Measurements from ENCODE around the gene NFIA. TPM values are rescaled to one million over a fixed set of nuclear protein-coding genes. Genes with fewer than 3 reads are reported as not detected.

The NFIA gene
- total and polyA plus RNA-seq, 2 of the 13 experiments (the other 11 are each of a cell fraction or from before 2014, with no cell fraction given), result 14.7 to 28.5 TPM

GRCh38 chr1:61049850-61050540 lies 32.4 kb upstream of the NFIA start (continued):
- TF ChIP-seq ZSCAN5A (CRISPR knock-in tag; IDR thresholded peaks at IDR 0.05; ENCODE audit: borderline replicate concordance), result no peak; the same call in 1 of the 2 replicates
- TF ChIP-seq ATF1 (CRISPR knock-in tag; IDR thresholded peaks at IDR 0.05), result no peak
- no peak for TF ChIP-seq NFATC3 (CRISPR knock-in tag; IDR thresholded peaks at IDR 0.05)
- peak; percentile 29; the same call in 1 of the 2 replicates for TF ChIP-seq KDM5B (CRISPR knock-in tag; IDR thresholded peaks at IDR 0.05; ENCODE audit: borderline replicate concordance)
- no peak for TF ChIP-seq KDM6A (CRISPR knock-in tag; IDR thresholded peaks at IDR 0.05; ENCODE audit: low read depth)
- TF ChIP-seq ZKSCAN1 (IDR thresholded peaks at IDR 0.05; ENCODE audit: low read length), result no peak
- TF ChIP-seq ZNF766 (CRISPR knock-in tag; IDR thresholded peaks at IDR 0.05; ENCODE audit: borderline replicate concordance), result no peak; the same call in 1 of the 2 replicates
- TF ChIP-seq PHF5A (CRISPR knock-in tag; IDR thresholded peaks at IDR 0.05; ENCODE audit: low read depth, unreplicated experiment), result no peak
- no peak for TF ChIP-seq SNAI1 (CRISPR knock-in tag; IDR thresholded peaks at IDR 0.05; ENCODE audit: borderline replicate concordance)
- peak; percentile 28 for TF ChIP-seq FOXA3 (CRISPR knock-in tag; IDR thresholded peaks at IDR 0.05)
- TF ChIP-seq ZNF891 (CRISPR knock-in tag; IDR thresholded peaks at IDR 0.05), result 0 out of 2 replicates have a peak, but pooled peaks have one; percentile 70
- peak; percentile 68 for TF ChIP-seq ZBTB14 (CRISPR knock-in tag; IDR thresholded peaks at IDR 0.05)
- TF ChIP-seq NFIC (IDR thresholded peaks at IDR 0.05; ENCODE audit: low read length), result no peak
- TF ChIP-seq IKZF1 (IDR thresholded peaks at IDR 0.05), result no peak
- peak; percentile 19; the same call in 1 of the 2 replicates for TF ChIP-seq HDAC2 (CRISPR knock-in tag; IDR thresholded peaks at IDR 0.05)
- TF ChIP-seq MBNL3 (CRISPR knock-in tag; conservative IDR thresholded peaks at IDR 0.05), result no peak
- no peak for TF ChIP-seq ZBTB42 (CRISPR knock-in tag; IDR thresholded peaks at IDR 0.05)
- TF ChIP-seq PHF20 (CRISPR knock-in tag; IDR thresholded peaks at IDR 0.05), result no peak
- no peak for TF ChIP-seq HOXA5 (CRISPR knock-in tag; IDR thresholded peaks at IDR 0.05)
- TF ChIP-seq ZBTB25 (CRISPR knock-in tag; IDR thresholded peaks at IDR 0.05), result 0 out of 2 replicates have a peak, but pooled peaks have one; percentile 42
- TF ChIP-seq GABPB1 (CRISPR knock-in tag; IDR thresholded peaks at IDR 0.05), result peak; percentile 62
- 0 out of 2 replicates have a peak, but pooled peaks have one; percentile 28 for TF ChIP-seq ZSCAN21 (CRISPR knock-in tag; IDR thresholded peaks at IDR 0.05; ENCODE audit: borderline replicate concordance)
- no peak for TF ChIP-seq ZNF260 (CRISPR knock-in tag; IDR thresholded peaks at IDR 0.05; ENCODE audit: borderline replicate concordance, low read depth)
- TF ChIP-seq SNAPC5 (CRISPR knock-in tag; IDR thresholded peaks at IDR 0.05; ENCODE audit: borderline replicate concordance), result no peak
- TF ChIP-seq ARNTL (CRISPR knock-in tag; IDR thresholded peaks at IDR 0.05), result 0 out of 2 replicates have a peak, but pooled peaks have one; percentile 37
- no peak for TF ChIP-seq SIX1 (CRISPR knock-in tag; IDR thresholded peaks at IDR 0.05; ENCODE audit: borderline replicate concordance)
- TF ChIP-seq SRSF1 (optimal IDR thresholded peaks at IDR 0.05; ENCODE audit: low read depth, low read length), result no peak
- peak; percentile 56; the same call in 1 of the 2 replicates for TF ChIP-seq ZNF605 (CRISPR knock-in tag; IDR thresholded peaks at IDR 0.05)
- TF ChIP-seq TCF12 (IDR thresholded peaks at IDR 0.05), result no peak
- TF ChIP-seq TCF12 (CRISPR knock-in tag; IDR thresholded peaks at IDR 0.05), result 0 out of 2 replicates have a peak, but pooled peaks have one; percentile 60
